ENCODE measurements around the gene SRSF9. TPM values are rescaled to one million over a fixed set of nuclear protein-coding genes. Genes with fewer than 3 reads are reported as not detected.

SRSF9 gene
- total RNA-seq, 1 experiment from 2014 or later, result 212 TPM

DNA sequence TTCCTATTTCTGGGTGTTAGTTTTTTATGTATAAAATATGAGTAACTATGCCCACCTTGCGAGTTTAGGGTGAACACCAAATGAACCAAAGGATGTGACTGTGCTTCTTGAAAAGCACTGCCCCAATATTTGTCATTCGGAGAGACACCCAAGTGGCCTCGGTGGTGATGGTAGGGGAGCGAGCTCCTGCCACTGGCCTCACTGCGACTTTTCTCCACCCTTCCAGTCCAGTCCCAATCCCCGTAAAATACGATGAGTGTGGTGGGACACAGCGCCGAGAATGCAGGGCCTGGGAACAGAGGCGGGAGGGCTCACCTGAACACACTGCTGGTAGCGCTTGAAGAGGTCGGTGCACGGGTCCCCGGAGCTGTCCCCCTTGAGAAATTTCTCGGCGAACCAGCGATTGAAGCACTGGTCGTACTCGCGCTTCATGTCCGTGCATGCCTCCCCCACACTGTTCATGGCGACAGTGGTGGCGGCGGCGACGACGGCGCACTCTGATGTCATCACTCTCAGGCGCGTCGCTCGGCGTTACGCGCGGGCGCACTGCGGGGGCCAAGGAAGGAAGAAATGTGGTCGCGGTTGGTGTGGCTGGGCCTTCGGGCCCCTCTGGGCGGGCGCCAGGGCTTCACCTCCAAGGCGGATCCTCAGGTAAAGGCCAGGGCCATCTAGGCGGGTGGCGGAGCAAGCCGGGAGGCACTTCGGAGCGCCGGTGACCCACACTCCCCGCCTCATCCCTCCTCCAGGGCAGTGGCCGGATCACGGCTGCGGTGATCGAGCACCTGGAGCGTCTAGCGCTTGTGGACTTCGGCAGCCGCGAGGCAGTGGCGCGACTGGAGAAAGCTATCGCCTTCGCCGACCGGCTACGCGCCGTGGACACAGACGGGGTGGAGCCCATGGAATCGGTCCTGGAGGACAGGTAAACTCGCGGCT is 23.4 kb downstream of the SRSF9 start, which contains the start of the genes GATC and TRIAP1:
TSS of gene GATC (plus strand) at position 534 of the 933 bp plus-strand sequence. CDS start at position 571, 37 bp downstream.
TSS of gene TRIAP1 (minus strand) at position 474 of the 933 bp plus-strand sequence. CDS start at position 462, 12 bp downstream.
- no peaks in the 10 kb centered on the region for H3K27me3 ChIP-seq (ENCODE audit: control insufficient read depth, insufficient read depth, low read length)
- peak; percentile 90 for DNase-seq
- peaks cover 12% of the 10 kb centered on the region for H3K36me3 ChIP-seq (replicated peaks; ENCODE audit: control insufficient read depth, insufficient read depth, low read length)
- peak within 1 kb of the TSS; percentile 99 for H3K4me3 ChIP-seq (ENCODE audit: insufficient read depth, low read depth, low read length)

DNA sequence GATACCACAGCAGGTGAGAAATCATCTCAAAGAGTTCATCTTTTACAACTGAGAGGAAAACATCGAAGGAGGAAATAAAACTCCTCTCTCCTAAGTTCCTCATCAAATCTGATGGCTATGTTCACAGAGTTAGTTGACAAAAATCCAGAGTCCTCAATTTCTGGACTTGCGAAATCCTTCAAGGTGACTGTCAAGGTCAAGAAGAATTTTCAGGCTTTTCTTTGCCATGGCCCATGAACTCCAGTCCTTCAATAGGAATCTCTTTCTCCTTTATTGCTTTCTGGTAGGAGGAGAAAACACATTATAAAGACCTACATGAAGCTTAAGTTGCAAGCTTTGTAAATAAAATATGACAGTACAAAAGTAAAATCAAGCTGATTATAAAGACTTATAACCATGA is 24.9 kb downstream of the SRSF9 start:
- H3K36me3 ChIP-seq (replicated peaks; ENCODE audit: control insufficient read depth, insufficient read depth, low read length), result peaks cover 15% of the 10 kb centered on the region

DNA sequence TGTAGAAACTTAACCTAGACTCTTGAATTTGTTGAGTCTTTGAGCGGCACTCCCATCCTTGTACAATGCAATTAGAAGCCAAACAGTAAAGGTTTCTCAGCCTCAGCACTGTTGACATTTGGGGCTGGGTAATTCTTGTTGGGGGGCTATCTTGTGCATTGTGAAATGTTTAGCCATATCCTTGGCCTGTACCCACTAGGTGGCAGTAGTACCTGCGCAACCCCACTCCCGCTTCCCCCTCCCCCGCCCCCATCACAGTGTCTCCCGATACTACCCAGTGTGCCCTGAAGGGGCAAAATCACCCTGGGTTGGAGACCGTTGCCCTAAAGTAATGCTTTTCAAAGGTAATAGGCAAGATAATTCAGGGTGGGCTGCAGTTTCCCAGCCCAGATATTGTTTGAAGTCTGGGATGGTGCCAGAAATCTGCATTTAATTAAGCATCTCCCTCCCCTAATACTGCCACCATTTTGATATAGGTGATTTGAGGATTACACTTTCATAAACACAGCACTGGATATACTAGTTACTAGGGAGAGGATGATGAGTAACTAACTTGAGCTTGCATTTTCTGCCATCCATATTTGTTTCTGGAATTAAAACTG is 29.8 kb downstream of the SRSF9 start:
- Histone ChIP-seq H3K36me3 (replicated peaks; ENCODE audit: control insufficient read depth, insufficient read depth, low read length) (peaks cover 13% of the 10 kb centered on the region), H3K4me3 (ENCODE audit: insufficient read depth, low read depth, low read length) (no peak overlapping the region), H3K27me3 (ENCODE audit: control insufficient read depth, insufficient read depth, low read length) (no peaks in the 10 kb centered on the region)
- DNase-seq, result peak; percentile 91

More for the DNA sequence above, 24.9 kb downstream of the SRSF9 start:
- Histone ChIP-seq H3K4me3 (ENCODE audit: insufficient read depth, low read depth, low read length) (no peak overlapping the region), H3K27me3 (ENCODE audit: control insufficient read depth, insufficient read depth, low read length) (no peaks in the 10 kb centered on the region)
- DNase-seq, result no peak

DNA sequence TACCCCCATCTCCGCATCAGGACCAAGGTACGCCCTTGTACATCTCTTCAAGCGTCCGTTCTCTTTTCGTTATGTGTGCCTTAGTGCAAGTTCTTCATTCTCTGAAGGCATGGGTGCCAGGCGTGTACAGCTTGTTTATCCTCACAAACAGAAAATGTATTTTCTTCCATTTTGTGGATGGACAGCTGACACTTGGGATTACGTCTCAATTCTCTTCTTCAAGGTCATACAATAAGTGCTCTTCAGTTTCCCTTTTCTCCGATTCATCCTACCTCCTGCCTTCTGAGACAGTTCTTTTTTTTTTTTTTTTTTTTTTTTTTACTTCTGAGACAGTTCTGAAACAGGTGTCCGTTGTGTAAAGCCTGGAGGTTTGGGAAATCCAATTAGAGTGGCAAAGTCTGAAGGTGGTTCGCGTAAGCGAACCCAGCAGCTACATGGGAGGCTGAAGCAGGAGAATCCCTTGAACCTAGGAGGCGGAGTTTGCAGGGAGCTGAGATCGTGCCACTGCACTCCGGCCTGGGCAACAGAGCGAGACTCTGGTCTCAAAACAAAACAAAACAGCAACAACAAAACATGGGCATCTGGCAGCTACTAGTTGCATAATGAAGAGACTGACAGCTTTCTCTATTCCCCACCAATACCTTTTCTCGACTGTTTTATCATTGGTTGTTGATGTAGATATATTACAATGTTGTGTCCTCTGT is 30.9 kb downstream of the SRSF9 start:
- peaks cover 7% of the 10 kb centered on the region for H3K36me3 ChIP-seq (replicated peaks; ENCODE audit: control insufficient read depth, insufficient read depth, low read length)
- H3K4me3 ChIP-seq (ENCODE audit: insufficient read depth, low read depth, low read length), result peak overlapping the region; percentile 90
- H3K27me3 ChIP-seq (ENCODE audit: control insufficient read depth, insufficient read depth, low read length), result no peaks in the 10 kb centered on the region
- DNase-seq, result no peak

DNA sequence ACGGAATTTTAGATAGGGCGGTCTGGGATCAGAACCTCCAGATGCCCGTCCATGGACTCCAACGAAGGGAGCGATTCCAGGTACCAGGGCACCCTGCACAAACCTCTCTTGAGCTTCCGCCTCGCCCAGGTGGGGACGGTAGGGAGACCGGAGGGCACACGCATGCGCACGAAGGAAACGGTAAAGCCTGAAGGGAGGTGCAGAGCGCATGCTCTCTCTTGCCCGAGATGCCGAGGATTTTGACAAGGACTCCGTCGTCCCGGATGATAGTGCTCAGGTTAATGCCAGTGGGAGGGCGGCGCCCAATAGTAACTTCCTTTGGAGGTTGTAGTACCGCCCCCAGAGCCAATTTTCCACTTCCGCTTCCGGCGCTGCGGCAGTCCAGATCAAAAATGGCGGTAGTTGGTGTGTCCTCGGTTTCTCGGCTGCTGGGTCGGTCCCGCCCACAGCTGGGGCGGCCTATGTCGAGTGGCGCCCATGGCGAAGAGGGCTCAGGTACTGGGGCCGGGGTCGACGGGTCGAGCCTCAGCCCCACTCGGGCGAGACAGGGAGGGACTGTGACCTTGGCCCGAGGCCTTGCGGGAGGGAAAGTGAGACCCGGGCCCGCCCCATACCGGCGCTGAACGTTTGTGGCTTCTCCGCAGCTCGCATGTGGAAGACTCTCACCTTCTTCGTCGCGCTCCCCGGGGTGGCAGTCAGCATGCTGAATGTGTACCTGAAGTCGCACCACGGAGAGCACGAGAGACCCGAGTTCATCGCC is 31.6 kb downstream of the SRSF9 start, which contains the start of gene COX6A1:
TSS of gene COX6A1 (plus strand) at position 379 of the 760 bp plus-strand sequence. CDS start at position 393, 14 bp downstream.
- Histone ChIP-seq H3K4me3 (ENCODE audit: insufficient read depth, low read depth, low read length) (peak within 1 kb of the TSS; percentile 90), H3K27me3 (ENCODE audit: control insufficient read depth, insufficient read depth, low read length) (no peaks in the 10 kb centered on the region), H3K36me3 (replicated peaks; ENCODE audit: control insufficient read depth, insufficient read depth, low read length) (peaks cover 7% of the 10 kb centered on the region)
- DNase-seq, result peak; percentile 93

DNA sequence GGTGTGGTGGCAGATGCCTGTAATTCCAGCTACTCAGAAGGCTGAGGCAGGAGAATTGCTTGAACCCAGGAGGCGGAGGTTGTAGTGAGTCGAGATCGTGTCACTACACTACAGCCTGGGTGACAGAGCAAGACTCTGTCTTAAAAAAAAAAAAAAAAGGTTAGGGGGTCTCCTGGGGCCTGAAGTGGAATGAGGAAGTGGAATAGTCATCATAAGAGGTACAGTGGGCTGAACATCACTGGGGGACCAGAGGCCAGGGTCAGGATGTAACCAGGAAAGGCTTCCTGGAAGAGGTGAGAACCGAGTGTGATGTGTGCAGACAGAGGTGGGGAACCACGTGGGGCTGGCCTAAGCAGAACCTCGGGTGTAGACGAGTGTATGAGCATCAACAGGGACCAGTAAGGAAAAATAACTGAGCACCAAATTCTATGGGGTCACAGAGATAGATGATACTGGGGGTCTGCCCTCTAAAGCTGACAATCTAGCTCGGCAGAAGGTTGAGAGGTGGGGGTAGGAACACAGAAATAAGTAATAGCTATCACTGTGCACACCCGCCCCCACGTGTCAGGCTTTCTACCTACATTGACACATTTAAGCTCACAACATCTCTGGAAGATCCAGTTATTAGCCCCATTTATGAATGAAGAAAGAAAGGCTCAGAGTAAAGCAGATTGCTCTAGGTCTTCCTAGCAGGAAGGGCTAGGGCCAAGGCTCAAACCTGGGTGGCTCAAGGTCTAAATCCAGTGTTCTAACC is 36.6 kb downstream of the SRSF9 start:
- DNase-seq, result no peak
- H3K27me3 ChIP-seq (ENCODE audit: control insufficient read depth, insufficient read depth, low read length), result no peaks in the 10 kb centered on the region
- H3K4me3 ChIP-seq (ENCODE audit: insufficient read depth, low read depth, low read length), result no peak overlapping the region
- H3K36me3 ChIP-seq (replicated peaks; ENCODE audit: control insufficient read depth, insufficient read depth, low read length), result no peaks in the 10 kb centered on the region

DNA sequence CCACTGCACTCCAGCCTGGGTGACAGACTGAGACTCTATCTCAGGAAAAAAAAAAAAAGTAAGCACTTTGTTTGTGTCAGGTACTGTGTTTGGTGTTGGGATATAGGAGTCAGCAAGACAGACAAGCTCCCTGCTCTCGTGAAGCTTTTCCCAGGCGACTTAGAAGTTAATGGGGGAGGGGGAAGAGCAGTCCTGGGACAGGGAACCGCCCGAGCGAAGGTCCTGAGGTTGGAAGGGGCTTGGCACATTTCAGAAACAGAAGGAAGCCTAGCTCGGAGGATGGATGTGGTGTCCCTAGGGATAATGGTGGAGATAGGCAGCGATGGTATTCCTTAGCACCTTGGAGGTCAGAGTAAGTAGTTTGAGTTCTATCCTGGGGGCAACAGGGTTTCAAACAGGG is 40.2 kb downstream of the SRSF9 start:
- Histone ChIP-seq H3K36me3 (replicated peaks; ENCODE audit: control insufficient read depth, insufficient read depth, low read length) (no peaks in the 10 kb centered on the region), H3K4me3 (ENCODE audit: insufficient read depth, low read depth, low read length) (no peak overlapping the region)
- no peak for DNase-seq

DNA sequence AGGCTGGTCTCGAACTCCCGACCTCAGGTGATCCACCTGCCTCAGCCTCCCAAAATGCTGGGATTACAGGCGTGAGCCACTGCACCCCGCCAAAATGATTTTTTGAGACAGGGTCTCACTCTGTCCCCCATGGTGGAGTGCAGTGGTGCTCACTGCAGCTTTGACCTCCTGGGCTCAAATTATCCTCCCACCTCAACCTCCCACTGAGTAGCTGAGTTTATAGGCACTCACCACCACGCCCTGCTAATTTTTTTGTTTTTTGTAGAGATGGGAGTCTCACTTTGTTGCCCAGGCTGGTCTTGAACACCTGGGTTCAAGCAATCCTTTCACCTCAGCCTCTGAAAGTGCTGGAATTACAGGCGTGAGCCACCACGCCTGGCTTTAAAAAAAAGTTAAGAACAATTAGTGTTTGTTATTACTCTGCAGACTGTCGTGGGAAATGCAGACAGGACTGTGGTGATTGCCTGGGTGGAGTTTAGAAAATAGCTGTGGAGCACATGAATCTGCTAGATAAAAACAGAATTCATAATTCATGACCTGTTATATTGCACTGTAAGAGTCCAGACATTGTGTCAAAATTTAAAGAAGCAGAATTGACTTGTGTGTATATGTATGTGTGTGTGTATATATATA is 40.8 kb downstream of the SRSF9 start:
- no peak for DNase-seq
- no peaks in the 10 kb centered on the region for H3K27me3 ChIP-seq (ENCODE audit: control insufficient read depth, insufficient read depth, low read length)
- no peaks in the 10 kb centered on the region for H3K36me3 ChIP-seq (replicated peaks; ENCODE audit: control insufficient read depth, insufficient read depth, low read length)
- H3K4me3 ChIP-seq (ENCODE audit: insufficient read depth, low read depth, low read length), result no peak overlapping the region

More for the DNA sequence above, 40.2 kb downstream of the SRSF9 start:
- H3K27me3 ChIP-seq (ENCODE audit: control insufficient read depth, insufficient read depth, low read length), result no peaks in the 10 kb centered on the region

DNA sequence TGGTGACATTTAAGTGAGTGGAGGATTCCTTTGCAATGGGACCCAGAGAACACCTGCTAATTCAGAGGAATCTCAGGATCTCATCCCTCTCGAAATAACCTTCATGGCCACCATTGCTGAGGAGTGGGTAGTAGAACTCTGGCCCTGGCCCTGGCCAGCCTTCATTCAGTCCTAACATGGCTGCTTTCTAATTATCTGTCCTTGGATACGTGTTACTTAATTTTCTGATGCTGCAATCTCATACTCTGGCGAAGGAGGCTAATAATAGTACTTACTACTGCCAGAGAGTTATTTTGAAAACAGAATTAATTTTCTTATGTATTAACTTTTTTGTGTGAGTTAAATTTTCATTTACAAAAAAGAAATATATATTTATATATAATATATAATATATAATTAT is 43.8 kb downstream of the SRSF9 start:
- Histone ChIP-seq H3K36me3 (replicated peaks; ENCODE audit: control insufficient read depth, insufficient read depth, low read length) (no peaks in the 10 kb centered on the region), H3K4me3 (ENCODE audit: insufficient read depth, low read depth, low read length) (no peak overlapping the region), H3K27me3 (ENCODE audit: control insufficient read depth, insufficient read depth, low read length) (no peaks in the 10 kb centered on the region; the same call in 1 of the 2 replicates)
- no peak for DNase-seq

DNA sequence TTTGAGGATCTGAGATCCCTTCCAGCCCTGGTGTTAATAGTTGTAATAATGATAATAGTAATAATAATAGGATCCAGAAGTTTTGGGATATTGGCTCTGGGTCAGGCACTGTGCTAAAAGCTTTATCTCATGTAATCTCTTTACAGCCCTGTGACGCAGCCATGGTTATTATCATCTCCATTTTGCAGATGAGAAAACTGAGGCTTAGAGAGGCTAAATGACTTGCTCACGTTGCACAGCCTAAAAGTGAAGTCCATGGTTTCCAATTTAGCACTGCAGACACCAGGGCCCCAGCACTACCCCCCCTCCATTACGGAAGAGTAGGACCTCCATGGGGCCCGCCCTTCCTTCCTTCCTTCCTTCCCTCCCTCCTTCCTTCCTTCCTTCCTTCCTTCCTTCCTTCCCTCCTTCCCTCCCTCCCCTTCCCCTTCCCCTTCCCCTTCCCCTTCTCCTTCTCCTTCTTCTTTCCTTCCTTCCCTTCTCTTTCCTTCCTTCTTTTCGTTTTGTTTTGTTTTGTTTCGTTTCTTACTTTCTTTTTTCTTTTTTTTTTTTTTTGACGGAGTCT is 46.6 kb downstream of the SRSF9 start:
- Histone ChIP-seq H3K36me3 (replicated peaks; ENCODE audit: control insufficient read depth, insufficient read depth, low read length) (no peaks in the 10 kb centered on the region), H3K27me3 (ENCODE audit: control insufficient read depth, insufficient read depth, low read length) (no peaks in the 10 kb centered on the region; the same call in 1 of the 2 replicates), H3K4me3 (ENCODE audit: insufficient read depth, low read depth, low read length) (no peak overlapping the region)
- DNase-seq, result no peak

DNA sequence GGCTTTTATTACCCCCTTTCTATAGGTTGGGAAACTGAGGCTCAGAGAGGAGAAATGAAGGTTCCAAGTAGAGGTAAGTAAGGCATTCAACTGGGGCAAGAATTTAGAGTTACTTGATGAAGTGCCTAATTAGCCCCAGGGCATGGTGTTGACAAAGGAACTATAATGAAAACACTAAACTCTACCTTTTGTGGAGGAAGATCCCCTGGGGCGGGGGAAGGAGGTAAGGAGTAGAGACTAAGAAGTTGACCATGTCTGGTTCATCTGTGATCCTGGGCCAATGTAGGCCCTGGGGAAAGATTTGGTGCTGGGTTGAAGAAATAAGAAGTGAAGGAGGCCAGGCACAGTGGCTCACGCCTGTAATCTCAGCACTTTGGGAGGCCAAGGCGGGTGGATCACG is 47.8 kb downstream of the SRSF9 start:
- Histone ChIP-seq H3K27me3 (ENCODE audit: control insufficient read depth, insufficient read depth, low read length) (no peaks in the 10 kb centered on the region; the same call in 1 of the 2 replicates), H3K36me3 (replicated peaks; ENCODE audit: control insufficient read depth, insufficient read depth, low read length) (no peaks in the 10 kb centered on the region), H3K4me3 (ENCODE audit: insufficient read depth, low read depth, low read length) (no peak overlapping the region)
- DNase-seq, result no peak

DNA sequence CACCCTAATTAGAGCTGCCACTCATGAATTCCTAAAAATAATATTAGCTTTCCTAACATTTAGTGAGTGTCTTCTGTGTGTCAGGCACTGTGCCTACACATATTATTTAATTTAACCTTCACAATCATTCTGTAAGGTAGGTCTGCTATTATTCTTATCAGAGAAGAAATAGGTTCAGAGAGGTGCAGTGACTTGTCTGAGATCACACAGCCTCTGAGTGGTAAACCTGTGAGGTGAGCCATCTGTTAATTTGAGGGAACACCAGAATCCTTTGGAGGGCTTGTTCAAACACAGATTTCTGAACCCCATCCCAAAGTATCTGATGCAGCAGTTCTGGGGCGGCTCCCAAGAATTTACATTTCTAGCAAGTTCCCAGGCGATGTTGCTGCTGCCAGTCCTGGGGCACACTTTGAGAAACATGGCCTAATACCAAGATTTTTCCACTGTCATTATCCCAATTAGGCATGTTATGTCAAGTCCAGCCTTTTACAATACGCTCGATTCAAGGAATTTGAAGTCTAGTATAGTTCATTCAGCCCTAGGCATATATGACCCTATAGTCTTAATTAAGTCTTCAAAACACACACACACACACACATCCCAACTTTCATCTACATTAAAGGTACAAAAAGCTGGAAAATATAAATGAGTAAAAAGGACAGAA is 51.5 kb downstream of the SRSF9 start:
- DNase-seq, result no peak
- Histone ChIP-seq H3K27me3 (ENCODE audit: control insufficient read depth, insufficient read depth, low read length) (no peaks in the 10 kb centered on the region; the same call in 1 of the 2 replicates), H3K36me3 (replicated peaks; ENCODE audit: control insufficient read depth, insufficient read depth, low read length) (no peaks in the 10 kb centered on the region), H3K4me3 (ENCODE audit: insufficient read depth, low read depth, low read length) (no peak overlapping the region)
